Mesenchymal stem cell (in vitro differentiated cells and primary cell): Measurements from ENCODE around the gene DCBLD2.
A peak's percentile ranks its signal among the peaks of the same experiment; 100 is the strongest.

Source experiments
- DNase-seq: peaks from one replicate; pipeline ENCODE4 v3.0.0-alpha.2; 2013
- H2AFZ ChIP-seq: one replicate; pipeline ENCODE4 v1.6.1; 2013; ENCODE audit warnings: low read depth, mild to moderate bottlenecking, control low read depth, inconsistent platforms, low read length, moderate library complexity
- H2AK5ac ChIP-seq: 2 replicates; pipeline ENCODE4 v1.6.1; 2013; ENCODE audit warnings: low read length, moderate library complexity, mild to moderate bottlenecking, inconsistent platforms; ENCODE audit not compliant: severe bottlenecking
- H2BK120ac ChIP-seq: one replicate; pipeline ENCODE4 v1.6.1; 2013; ENCODE audit warnings: low read depth, mild to moderate bottlenecking, inconsistent platforms, low read length, moderate library complexity
- H2BK12ac ChIP-seq, 2 experiments: one replicate each; pipeline ENCODE4 v1.6.1; 2013; ENCODE audit warnings: inconsistent platforms in 2 of 2, low read length in 2 of 2, mild to moderate bottlenecking in 2 of 2, moderate library complexity in 2 of 2, control low read depth in 1 of 2
- H2BK15ac ChIP-seq: one replicate; pipeline ENCODE4 v1.6.1; 2013; ENCODE audit warnings: mild to moderate bottlenecking, low read depth, inconsistent platforms; ENCODE audit not compliant: poor library complexity, severe bottlenecking
- H2BK5ac ChIP-seq: 2 replicates; pipeline ENCODE4 v1.6.1; 2013; ENCODE audit warnings: low read depth, mild to moderate bottlenecking, low read length, control low read depth, inconsistent platforms; ENCODE audit not compliant: poor library complexity, severe bottlenecking
- H3K14ac ChIP-seq, 2 experiments: one replicate each; pipeline ENCODE4 v1.6.1; 2013; ENCODE audit warnings: inconsistent platforms in 2 of 2, low read length in 2 of 2, control low read depth in 1 of 2, mild to moderate bottlenecking in 1 of 2, moderate library complexity in 1 of 2
- H3K18ac ChIP-seq, 2 experiments: one replicate each; pipeline ENCODE4 v1.6.1; 2013; ENCODE audit warnings: inconsistent platforms in 2 of 2, low read length in 2 of 2, control low read depth in 1 of 2, low read depth in 1 of 2, mild to moderate bottlenecking in 1 of 2
- H3K23ac ChIP-seq, 2 experiments: one replicate each; pipeline ENCODE4 v1.6.1; 2013; ENCODE audit warnings: inconsistent platforms in 2 of 2, low read length in 2 of 2, mild to moderate bottlenecking in 2 of 2, moderate library complexity in 2 of 2, control low read depth in 1 of 2
- H3K27ac ChIP-seq: 2 replicates; pipeline ENCODE4 v1.5.1; 2013; ENCODE audit warnings: mild to moderate bottlenecking, moderate library complexity, low read length, control low read depth, inconsistent platforms; ENCODE audit not compliant: poor library complexity, severe bottlenecking
- H3K27me3 ChIP-seq, 2 experiments: 2 replicates each; pipeline versions ENCODE4 v1.6.1 to v1.7.0; 2013; ENCODE audit warnings: low read length in 2 of 2, mild to moderate bottlenecking in 2 of 2, moderate library complexity in 2 of 2, control low read depth in 1 of 2, inconsistent platforms in 1 of 2; ENCODE audit not compliant: control insufficient read depth in 1 of 2, insufficient read depth in 1 of 2
- H3K36me3 ChIP-seq, 2 experiments: 2 replicates each; pipeline versions ENCODE4 v1.6.1 to v1.7.0; 2013; ENCODE audit warnings: low read length in 2 of 2, control low read depth in 1 of 2, inconsistent platforms in 1 of 2, low read depth in 1 of 2, mild to moderate bottlenecking in 1 of 2; ENCODE audit not compliant: insufficient read depth in 2 of 2, control insufficient read depth in 1 of 2
- H3K4ac ChIP-seq, 2 experiments: one replicate each; pipeline ENCODE4 v1.6.1; 2013; ENCODE audit warnings: inconsistent platforms in 2 of 2, low read length in 2 of 2, mild to moderate bottlenecking in 2 of 2, moderate library complexity in 2 of 2, control low read depth in 1 of 2, low read depth in 1 of 2
- H3K4me1 ChIP-seq: 2 replicates; pipeline ENCODE4 v1.6.1; 2013; ENCODE audit warnings: low read depth, low read length, control low read depth; ENCODE audit not compliant: control insufficient read depth, insufficient read depth
- H3K4me2 ChIP-seq: 2 replicates; pipeline ENCODE4 v1.6.1; 2013; ENCODE audit warnings: low read length, mild to moderate bottlenecking, inconsistent platforms; ENCODE audit not compliant: poor library complexity, severe bottlenecking
- H3K4me3 ChIP-seq, 2 experiments: 2 replicates each; pipeline versions ENCODE4 v1.5.1 to v1.7.0; 2013; ENCODE audit warnings: low read length in 2 of 2, mild to moderate bottlenecking in 2 of 2, control low read depth in 1 of 2, low read depth in 1 of 2; ENCODE audit not compliant: insufficient read depth in 1 of 2
- H3K79me1 ChIP-seq: replicated peaks from 2 replicates; pipeline ENCODE4 v1.6.1; 2013; ENCODE audit warnings: mild to moderate bottlenecking, control low read depth, low read length, inconsistent platforms; ENCODE audit not compliant: poor library complexity, severe bottlenecking
- H3K9ac ChIP-seq: 2 replicates; pipeline ENCODE4 v1.7.0; 2013; ENCODE audit warnings: mild to moderate bottlenecking, low read length, moderate library complexity
- H3K9me3 ChIP-seq: 2 replicates; pipeline ENCODE4 v1.7.0; 2013; ENCODE audit warnings: mild to moderate bottlenecking, low read length; ENCODE audit not compliant: control insufficient read depth
- H4K8ac ChIP-seq: one replicate; pipeline ENCODE4 v1.6.1; 2013; ENCODE audit warnings: inconsistent platforms, mild to moderate bottlenecking, low read length, moderate library complexity
- H4K91ac ChIP-seq: one replicate; pipeline ENCODE4 v1.6.1; 2013; ENCODE audit warnings: mild to moderate bottlenecking, low read length, inconsistent platforms
- WGBS: methylation state at CpG from one replicate; pipeline ENCODE4 v1.1.7; 2013; ENCODE audit warnings: mixed read lengths; 5-methylcytosine and 5-hydroxymethylcytosine counted together

The DCBLD2 gene

DNA sequence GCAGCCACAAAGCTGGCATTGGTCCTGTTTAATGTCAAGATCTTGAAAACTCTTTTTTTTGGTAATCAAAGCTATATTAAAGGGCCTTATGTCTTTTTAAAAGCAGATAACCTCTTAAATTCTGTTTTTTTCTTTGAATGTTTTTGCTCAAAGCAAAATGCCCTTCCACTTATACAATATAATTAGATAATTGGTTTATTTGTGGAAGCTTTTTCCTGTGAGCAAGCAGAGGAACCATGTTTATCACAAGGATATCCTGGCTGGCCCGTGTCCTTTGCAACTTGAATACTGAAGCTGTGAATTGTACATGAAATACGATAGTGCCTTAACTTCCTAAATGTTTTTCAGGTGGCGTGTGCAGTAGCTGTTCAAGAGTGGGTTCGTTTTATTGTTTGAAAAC is 135.8 kb downstream of the DCBLD2 start:
- no peaks in the 10 kb centered on the region for H3K36me3 ChIP-seq
- WGBS = 67% methylated on average over 2 of the region's 4 CpGs

DNA sequence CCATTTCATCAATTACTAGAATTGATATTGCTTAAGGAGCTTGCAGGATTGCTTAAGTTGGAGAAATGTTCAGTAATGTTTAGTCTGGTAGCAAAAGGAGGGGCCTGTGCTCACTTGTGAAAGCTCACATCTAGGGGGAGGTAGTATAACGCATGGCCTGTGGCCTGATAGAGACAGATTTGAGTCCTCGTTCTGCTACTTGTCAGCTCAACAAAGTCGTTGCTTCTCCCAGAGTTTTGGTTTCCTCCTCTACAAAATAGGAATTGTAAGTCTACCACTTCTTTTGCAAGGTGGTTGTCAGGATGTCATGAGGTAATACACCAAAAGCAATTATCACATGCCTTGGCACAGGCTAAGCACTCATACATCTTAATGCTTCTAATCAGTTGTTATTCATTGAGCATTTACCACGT is 137.0 kb downstream of the DCBLD2 start:
- H2AK5ac ChIP-seq = no peak overlapping the region
- no peak overlapping the region for H2BK12ac ChIP-seq
- no peaks in the 10 kb centered on the region for H3K27me3 ChIP-seq
- H2BK15ac ChIP-seq = no peak overlapping the region
- H3K23ac ChIP-seq = no peak overlapping the region
- DNase-seq = peak; percentile 75
- no peaks in the 10 kb centered on the region for H3K9me3 ChIP-seq
- no peak overlapping the region for H3K9ac ChIP-seq
- H3K4ac ChIP-seq = no peak overlapping the region
- no peak overlapping the region for H2BK5ac ChIP-seq
- H3K4me3 ChIP-seq = no peak overlapping the region
- no peak overlapping the region for H3K27ac ChIP-seq
- H3K14ac ChIP-seq = no peak overlapping the region
- H3K36me3 ChIP-seq = no peaks in the 10 kb centered on the region
- no peak overlapping the region for H3K4me2 ChIP-seq
- H2BK120ac ChIP-seq = no peak overlapping the region
- H3K4me1 ChIP-seq = no peaks in the 10 kb centered on the region
- WGBS = 48% methylated on average over 2 of the region's 4 CpGs
- no peak overlapping the region for H3K18ac ChIP-seq
- no peak overlapping the region for H4K8ac ChIP-seq
- H3K79me1 ChIP-seq = no peaks in the 10 kb centered on the region
- H2AFZ ChIP-seq = no peak overlapping the region
- no peak overlapping the region for H4K91ac ChIP-seq

More for the DNA sequence above, 135.8 kb downstream of the DCBLD2 start:
- no peak overlapping the region for H2BK15ac ChIP-seq
- H3K4me2 ChIP-seq = no peak overlapping the region
- no peaks in the 10 kb centered on the region for H3K27me3 ChIP-seq
- H3K4me1 ChIP-seq = no peaks in the 10 kb centered on the region
- H2BK5ac ChIP-seq = no peak overlapping the region
- no peak overlapping the region for H3K9ac ChIP-seq
- no peak overlapping the region for H2BK12ac ChIP-seq
- H3K14ac ChIP-seq = no peak overlapping the region
- no peak overlapping the region for H3K18ac ChIP-seq
- no peak overlapping the region for H2AFZ ChIP-seq
- H3K9me3 ChIP-seq = no peaks in the 10 kb centered on the region
- no peak overlapping the region for H3K4ac ChIP-seq
- no peak overlapping the region for H3K4me3 ChIP-seq
- no peak overlapping the region for H4K8ac ChIP-seq
- H2AK5ac ChIP-seq = no peak overlapping the region
- no peak overlapping the region for H3K23ac ChIP-seq
- H3K79me1 ChIP-seq = no peaks in the 10 kb centered on the region
- H4K91ac ChIP-seq = no peak overlapping the region
- DNase-seq = no peak
- H2BK120ac ChIP-seq = no peak overlapping the region
- no peak overlapping the region for H3K27ac ChIP-seq

DNA sequence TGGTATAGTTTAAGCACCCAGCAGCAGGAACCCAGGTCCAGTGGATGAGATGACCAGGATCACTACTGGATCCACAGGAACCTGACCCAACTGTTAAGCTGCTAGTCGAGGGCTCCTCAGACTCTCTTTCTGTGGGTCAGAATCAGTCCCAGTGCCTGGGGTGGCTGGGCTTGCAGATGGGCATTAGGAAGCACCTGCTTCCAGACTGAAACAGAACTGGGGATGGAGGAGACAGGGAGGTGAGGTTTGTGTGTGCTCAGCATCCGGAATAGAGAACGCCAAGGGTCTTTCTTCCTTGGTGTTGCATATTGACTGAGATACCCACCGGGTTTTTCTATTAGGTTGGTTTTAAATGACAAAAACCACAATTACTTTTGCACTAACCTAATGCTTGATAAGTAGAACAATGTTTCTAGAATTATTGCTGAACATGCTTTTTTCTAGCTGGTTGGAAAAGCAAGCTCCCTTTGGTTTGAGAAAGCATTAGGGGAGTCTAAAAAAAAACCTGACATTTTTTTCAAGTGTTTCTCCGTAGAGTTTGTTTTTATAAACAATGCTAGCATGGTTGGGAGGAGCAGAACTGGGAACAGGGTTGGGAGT is 137.6 kb downstream of the DCBLD2 start:
- H4K91ac ChIP-seq = peak overlapping the region; percentile 87
- H3K4me2 ChIP-seq = no peak overlapping the region
- DNase-seq = no peak
- no peak overlapping the region for H3K27ac ChIP-seq
- 48% methylated on average over 2 of the region's 5 CpGs for WGBS
- no peak overlapping the region for H3K23ac ChIP-seq
- no peak overlapping the region for H2BK120ac ChIP-seq
- H3K4ac ChIP-seq = peak overlapping the region in 1 of 2 experiments; percentile 2
- peak overlapping the region in 1 of 2 experiments; percentile 7 for H2BK12ac ChIP-seq
- no peak overlapping the region for H3K9ac ChIP-seq
- no peak overlapping the region for H2AFZ ChIP-seq
- no peak overlapping the region for H2AK5ac ChIP-seq
- H3K27me3 ChIP-seq = no peaks in the 10 kb centered on the region
- H3K4me1 ChIP-seq = no peaks in the 10 kb centered on the region
- peak overlapping the region in 1 of 2 experiments; percentile 0 for H3K14ac ChIP-seq
- no peak overlapping the region for H4K8ac ChIP-seq
- H3K4me3 ChIP-seq = no peak overlapping the region
- peak overlapping the region in 1 of 2 experiments; percentile 29 for H3K18ac ChIP-seq
- no peaks in the 10 kb centered on the region for H3K9me3 ChIP-seq
- H2BK15ac ChIP-seq = no peak overlapping the region
- H3K36me3 ChIP-seq = no peaks in the 10 kb centered on the region
- H2BK5ac ChIP-seq = no peak overlapping the region
- no peaks in the 10 kb centered on the region for H3K79me1 ChIP-seq

DNA sequence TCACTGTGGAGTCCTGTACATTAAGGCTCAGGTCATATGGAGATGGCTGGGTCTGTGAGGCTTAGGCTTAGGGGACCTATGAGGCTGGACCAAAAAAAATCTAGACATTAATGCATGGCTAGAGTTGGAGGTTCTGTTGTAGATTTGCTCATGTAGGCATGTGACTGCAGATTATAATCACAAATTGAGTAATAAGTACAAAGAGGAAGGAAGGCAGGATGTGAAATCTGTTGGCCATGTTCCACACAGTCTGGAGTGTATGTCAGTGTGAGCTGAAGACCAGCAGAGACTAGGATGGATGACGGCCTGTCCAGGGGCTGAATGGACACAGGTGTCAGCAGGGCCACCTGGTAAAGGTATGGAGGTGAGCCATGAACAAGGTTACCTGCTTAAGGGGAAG is 138.4 kb downstream of the DCBLD2 start, which contains the start of gene ST3GAL6:
TSS of gene ST3GAL6 (plus strand) at position 265 of the 400 bp plus-strand sequence. CDS start 5,101 bp downstream, outside the sequence.
- Histone ChIP-seq H3K9me3 (no peaks in the 10 kb centered on the region), H4K8ac (peak within 1 kb of the TSS; percentile 50), H3K4me1 (no peaks in the 10 kb centered on the region), H3K36me3 (no peaks in the 10 kb centered on the region), H3K9ac (no peak within 1 kb of the TSS), H3K4me3 (no peak within 1 kb of the TSS), H3K27me3 (no peaks in the 10 kb centered on the region), H4K91ac (peak within 1 kb of the TSS; percentile 87), H2BK5ac (no peak within 1 kb of the TSS), H3K4ac (peak within 1 kb of the TSS in 1 of 2 experiments; percentile 8), H2BK15ac (peak within 1 kb of the TSS; percentile 60), H2BK12ac (peak within 1 kb of the TSS in 1 of 2 experiments; percentile 87), H3K27ac (no peak within 1 kb of the TSS), H2AK5ac (no peak within 1 kb of the TSS), H2AFZ (no peak within 1 kb of the TSS), H3K23ac (no peak within 1 kb of the TSS), H3K4me2 (no peak within 1 kb of the TSS), H2BK120ac (peak within 1 kb of the TSS; percentile 4), H3K79me1 (no peaks in the 10 kb centered on the region), H3K14ac (peak within 1 kb of the TSS in 1 of 2 experiments; percentile 0), H3K18ac (peak within 1 kb of the TSS; percentile 29 to 53)
- peak; percentile 73 for DNase-seq
- WGBS = 64% methylated on average over 1 of the region's 1 CpG
